Activated effector memory CD4-positive, alpha-beta T cell treated with anti-CD3 and anti-CD28 coated beads, Interleukin-2, amount 50 U/mL, for 16 hours (primary cell): ENCODE measurements around the gene FAAP100.

Experiments
- DNase-seq: peaks from one replicate; pipeline ENCODE4 v3.0.0-alpha.2; 2020

Gene FAAP100

GRCh38 chr17:81575836-81576235 lies 23.7 kb upstream of the FAAP100 start:
- no peak for DNase-seq

GRCh38 chr17:81574643-81574956 lies 22.4 kb upstream of the FAAP100 start:
- DNase-seq: no peak

- no peak for DNase-seq
These were observed 21.9 kb upstream of the FAAP100 start for GRCh38 chr17:81573794-81574642.

GRCh38 chr17:81572563-81573168 lies 20.5 kb upstream of the FAAP100 start:
- DNase-seq: no peak

- DNase-seq: no peak
These were observed 18.8 kb upstream of the FAAP100 start for GRCh38 chr17:81570964-81571363.

GRCh38 chr17:81569986-81570514 lies 17.9 kb upstream of the FAAP100 start:
- no peak for DNase-seq

GRCh38 chr17:81568416-81568815 lies 16.3 kb upstream of the FAAP100 start:
- no peak for DNase-seq

- no peak for DNase-seq
These were observed 15.0 kb upstream of the FAAP100 start for GRCh38 chr17:81567191-81567590.

GRCh38 chr17:81566461-81567126 lies 14.4 kb upstream of the FAAP100 start:
- DNase-seq: no peak

- DNase-seq: no peak
These were observed 13.1 kb upstream of the FAAP100 start for GRCh38 chr17:81565231-81565630.

GRCh38 chr17:81564778-81565177 lies 12.6 kb upstream of the FAAP100 start:
- DNase-seq: no peak

- DNase-seq: no peak
These were observed 11.9 kb upstream of the FAAP100 start for GRCh38 chr17:81563861-81564586.

GRCh38 chr17:81561494-81561885 lies 9.3 kb upstream of the FAAP100 start:
- DNase-seq: no peak

- no peak for DNase-seq
These were observed 7.0 kb upstream of the FAAP100 start for GRCh38 chr17:81558941-81559806.

- DNase-seq: no peak
These were observed 5.9 kb upstream of the FAAP100 start for GRCh38 chr17:81558115-81558468.

GRCh38 chr17:81557276-81558114 lies 5.3 kb upstream of the FAAP100 start:
- no peak for DNase-seq

GRCh38 chr17:81556863-81557262 lies 4.7 kb upstream of the FAAP100 start:
- no peak for DNase-seq

- no peak for DNase-seq
These were observed 4.1 kb upstream of the FAAP100 start for GRCh38 chr17:81556175-81556691.

- no peak for DNase-seq
These were observed 1.5 kb upstream of the FAAP100 start for GRCh38 chr17:81553616-81554181.

GRCh38 chr17:81553018-81553615 lies 964 bp upstream of the FAAP100 start:
- peak; percentile 91 for DNase-seq
